HEK293 (cell line): Measurements from ENCODE around the gene TCF7.

ENCODE experiments used
- CTCF ChIA-PET: fragments of 350-600 bp; formaldehyde crosslinking; extraction: SDS; loops from one replicate; lab custom pipeline; 2021; ENCODE audit warnings: antibody characterized with exemption; lab: Yijun Ruan, JAX
- POLR2A ChIA-PET: fragments of 300-600 bp; formaldehyde crosslinking; extraction: SDS; loops from one replicate; lab custom pipeline; 2020; ENCODE audit warnings: antibody characterized with exemption, inconsistent platforms; lab: Yijun Ruan, JAX
- H3K27ac ChIP-seq: fragments of 200-500 bp; sonication (Bioruptor generic); 2 replicates; pipeline ENCODE4 v1.5.1; 2014; ENCODE audit warnings: low read depth, low read length, control low read depth, inconsistent platforms; ENCODE audit errors: extremely low read depth
- H3K36me3 ChIP-seq, 2 experiments: fragments of 200-500 bp in 1 of 2; sonication (Bioruptor generic) in 1 of 2; 1 replicate in 1 of 2; 2 replicates in 1 of 2; pipeline ENCODE4 v1.5.1; 2014 to 2017; ENCODE audit warnings: inconsistent platforms in 2 of 2, low read length in 2 of 2; ENCODE audit not compliant: control insufficient read depth in 2 of 2, insufficient read depth in 1 of 2
- H3K4me1 ChIP-seq: fragments of 200-500 bp; sonication (Bioruptor generic); 2 replicates; pipeline ENCODE4 v1.5.1; 2014; ENCODE audit warnings: mild to moderate bottlenecking, low read length, inconsistent platforms; ENCODE audit not compliant: control insufficient read depth, insufficient read depth
- H3K4me3 ChIP-seq: 2 replicates; pipeline ENCODE4 v1.5.1; 2011; ENCODE audit warnings: low read depth, mild to moderate bottlenecking, control low read depth, low read length, moderate library complexity
- H3K9me3 ChIP-seq: fragments of 200-500 bp; sonication (Bioruptor generic); 2 replicates; pipeline ENCODE4 v1.5.1; 2014; ENCODE audit warnings: low read depth, low read length, inconsistent platforms; ENCODE audit not compliant: control insufficient read depth, insufficient read depth
- BCL11A ChIP-seq: fragments of 450-650 bp; formaldehyde crosslinking; IDR thresholded peaks from 2 replicates; pipeline ENCODE4 v1.5.1; 2016; ENCODE audit warnings: low read depth, missing biosample characterization, missing genetic modification characterization
- REPIN1 ChIP-seq: fragments of 450-650 bp; formaldehyde crosslinking; IDR thresholded peaks from 2 replicates; pipeline ENCODE4 v1.5.1; 2017; ENCODE audit warnings: missing biosample characterization, missing genetic modification characterization, low read depth
- SCRT1 ChIP-seq: fragments of 450-650 bp; formaldehyde crosslinking; IDR thresholded peaks from 2 replicates; pipeline ENCODE4 v1.5.1; 2016; ENCODE audit warnings: missing biosample characterization, missing genetic modification characterization, borderline replicate concordance
- SCRT2 ChIP-seq: fragments of 450-650 bp; formaldehyde crosslinking; IDR thresholded peaks from 2 replicates; pipeline ENCODE4 v1.5.1; 2016; ENCODE audit warnings: missing biosample characterization, missing genetic modification characterization
- TRIM28 ChIP-seq: IDR thresholded peaks from 2 replicates; pipeline ENCODE4 v1.6.1; 2011; ENCODE audit warnings: low read length, control low read depth, borderline replicate concordance
- TSHZ1 ChIP-seq: fragments of 450-650 bp; formaldehyde crosslinking; IDR thresholded peaks from 2 replicates; pipeline ENCODE4 v1.5.1; 2016; ENCODE audit warnings: missing biosample characterization, missing genetic modification characterization, borderline replicate concordance
- ZBTB17 ChIP-seq: fragments of 450-650 bp; formaldehyde crosslinking; IDR thresholded peaks from 2 replicates; pipeline ENCODE4 v1.5.1; 2016; ENCODE audit warnings: missing biosample characterization, missing genetic modification characterization
- ZBTB21 ChIP-seq: fragments of 450-650 bp; formaldehyde crosslinking; IDR thresholded peaks from 2 replicates; pipeline ENCODE4 v1.5.1; 2017; ENCODE audit warnings: missing biosample characterization, missing genetic modification characterization
- ZFP69B ChIP-seq: fragments of 450-650 bp; formaldehyde crosslinking; IDR thresholded peaks from 2 replicates; pipeline ENCODE4 v1.5.1; 2016; ENCODE audit warnings: missing biosample characterization, missing genetic modification characterization
- ZNF112 ChIP-seq: fragments of 450-650 bp; formaldehyde crosslinking; IDR thresholded peaks from 2 replicates; pipeline ENCODE4 v1.5.0; 2017; ENCODE audit warnings: missing biosample characterization, missing genetic modification characterization
- ZNF121 ChIP-seq: fragments of 450-650 bp; formaldehyde crosslinking; IDR thresholded peaks from 2 replicates; pipeline ENCODE4 v1.5.1; 2016; ENCODE audit warnings: missing biosample characterization, missing genetic modification characterization
- ZNF175 ChIP-seq: fragments of 450-650 bp; formaldehyde crosslinking; IDR thresholded peaks from 2 replicates; pipeline ENCODE4 v1.5.1; 2016; ENCODE audit warnings: missing biosample characterization, missing genetic modification characterization
- ZNF292 ChIP-seq: fragments of 450-650 bp; formaldehyde crosslinking; IDR thresholded peaks from 2 replicates; pipeline ENCODE4 v1.5.1; 2016; ENCODE audit warnings: low read depth, missing biosample characterization, missing genetic modification characterization, borderline replicate concordance
- ZNF311 ChIP-seq: fragments of 450-650 bp; formaldehyde crosslinking; IDR thresholded peaks from 2 replicates; pipeline ENCODE4 v1.5.1; 2017; ENCODE audit warnings: missing biosample characterization, missing genetic modification characterization, borderline replicate concordance
- ZNF362 ChIP-seq: fragments of 450-650 bp; formaldehyde crosslinking; IDR thresholded peaks from 2 replicates; pipeline ENCODE4 v1.5.1; 2016; ENCODE audit warnings: missing biosample characterization, missing genetic modification characterization
- ZNF600 ChIP-seq: fragments of 450-650 bp; formaldehyde crosslinking; IDR thresholded peaks from 2 replicates; pipeline ENCODE4 v1.5.1; 2016; ENCODE audit warnings: missing biosample characterization, missing genetic modification characterization
- ZNF623 ChIP-seq: fragments of 450-650 bp; formaldehyde crosslinking; IDR thresholded peaks from 2 replicates; pipeline ENCODE4 v1.5.1; 2016; ENCODE audit warnings: missing biosample characterization, missing genetic modification characterization
- ZNF76 ChIP-seq: fragments of 450-650 bp; formaldehyde crosslinking; IDR thresholded peaks from 2 replicates; pipeline ENCODE4; 2016; ENCODE audit warnings: low read depth, missing biosample characterization, missing genetic modification characterization, borderline replicate concordance
- ZXDB ChIP-seq: fragments of 450-650 bp; formaldehyde crosslinking; IDR thresholded peaks from 2 replicates; pipeline ENCODE4 v1.5.1; 2016; ENCODE audit warnings: missing biosample characterization, missing genetic modification characterization
- TF ChIP-seq, protein P1 (sequence below): fragments of 450-650 bp; formaldehyde crosslinking; IDR thresholded peaks from 2 replicates; pipeline ENCODE4 v1.5.1; 2016; ENCODE audit warnings: missing biosample characterization, missing genetic modification characterization
- TF ChIP-seq, protein P2 (sequence below): fragments of 450-650 bp; formaldehyde crosslinking; IDR thresholded peaks from 2 replicates; pipeline ENCODE4 v1.5.1; 2016; ENCODE audit warnings: missing biosample characterization, missing genetic modification characterization
- TF ChIP-seq, protein P3 (sequence below): fragments of 450-650 bp; formaldehyde crosslinking; IDR thresholded peaks from 2 replicates; pipeline ENCODE4; 2016; ENCODE audit warnings: missing biosample characterization, missing genetic modification characterization
- TF ChIP-seq, protein P4 (sequence below): fragments of 450-650 bp; IDR thresholded peaks from 2 replicates; pipeline ENCODE4 v1.5.1; 2018; ENCODE audit warnings: missing biosample characterization, mild to moderate bottlenecking, missing genetic modification characterization

TCF7 gene

GRCh38 chr5:134148316-134148715 lies 33.8 kb downstream of the TCF7 start (continued):
- TF ChIP-seq ZNF623 (no peak), ZNF76 (no peak), ZNF121 (tag by site-specific recombination) (no peak), TSHZ1 (tag by site-specific recombination) (no peak)

GRCh38 chr5:134148986-134149539 lies 34.6 kb downstream of the TCF7 start:
- no peak overlapping the region for H3K4me3 ChIP-seq
- H3K4me1 ChIP-seq: peaks cover 9% of the 10 kb centered on the region; the same call in 1 of the 2 replicates
- ChIA-PET CTCF (interaction anchor here (0.9 to 2.2 kb wide), 3 partner anchors 8 to 226 kb away, joined by 3 to 20 read pairs (median 3); no protein-coding TSS in a partner anchor), POLR2A (no interaction called here)
- H3K9me3 ChIP-seq: no peaks in the 10 kb centered on the region
- H3K27ac ChIP-seq: no peak overlapping the region
- peaks cover 20 to 94% of the 10 kb centered on the region in 2 experiments for H3K36me3 ChIP-seq
- TF ChIP-seq ZFP69B (tag by site-specific recombination) (no peak), REPIN1 (tag by site-specific recombination) (no peak), ZNF362 (tag by site-specific recombination) (no peak), ZBTB21 (tag by site-specific recombination) (no peak), ZBTB17 (tag by site-specific recombination) (no peak), ZXDB (tag by site-specific recombination) (no peak), ZNF292 (tag by site-specific recombination) (no peak), ZNF600 (tag by site-specific recombination) (0 out of 2 replicates have a peak, but pooled peaks have one; percentile 24), ZNF175 (tag by site-specific recombination) (no peak), SCRT1 (tag by site-specific recombination) (peak; percentile 90), ZNF112 (no peak), SCRT2 (tag by site-specific recombination) (peak; percentile 91), TRIM28 (no peak), BCL11A (tag by site-specific recombination) (no peak), ZNF311 (tag by site-specific recombination) (no peak)
- TF ChIP-seq, protein P1, sequence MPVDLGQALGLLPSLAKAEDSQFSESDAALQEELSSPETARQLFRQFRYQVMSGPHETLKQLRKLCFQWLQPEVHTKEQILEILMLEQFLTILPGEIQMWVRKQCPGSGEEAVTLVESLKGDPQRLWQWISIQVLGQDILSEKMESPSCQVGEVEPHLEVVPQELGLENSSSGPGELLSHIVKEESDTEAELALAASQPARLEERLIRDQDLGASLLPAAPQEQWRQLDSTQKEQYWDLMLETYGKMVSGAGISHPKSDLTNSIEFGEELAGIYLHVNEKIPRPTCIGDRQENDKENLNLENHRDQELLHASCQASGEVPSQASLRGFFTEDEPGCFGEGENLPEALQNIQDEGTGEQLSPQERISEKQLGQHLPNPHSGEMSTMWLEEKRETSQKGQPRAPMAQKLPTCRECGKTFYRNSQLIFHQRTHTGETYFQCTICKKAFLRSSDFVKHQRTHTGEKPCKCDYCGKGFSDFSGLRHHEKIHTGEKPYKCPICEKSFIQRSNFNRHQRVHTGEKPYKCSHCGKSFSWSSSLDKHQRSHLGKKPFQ: no peak
- TF ChIP-seq, protein P2, sequence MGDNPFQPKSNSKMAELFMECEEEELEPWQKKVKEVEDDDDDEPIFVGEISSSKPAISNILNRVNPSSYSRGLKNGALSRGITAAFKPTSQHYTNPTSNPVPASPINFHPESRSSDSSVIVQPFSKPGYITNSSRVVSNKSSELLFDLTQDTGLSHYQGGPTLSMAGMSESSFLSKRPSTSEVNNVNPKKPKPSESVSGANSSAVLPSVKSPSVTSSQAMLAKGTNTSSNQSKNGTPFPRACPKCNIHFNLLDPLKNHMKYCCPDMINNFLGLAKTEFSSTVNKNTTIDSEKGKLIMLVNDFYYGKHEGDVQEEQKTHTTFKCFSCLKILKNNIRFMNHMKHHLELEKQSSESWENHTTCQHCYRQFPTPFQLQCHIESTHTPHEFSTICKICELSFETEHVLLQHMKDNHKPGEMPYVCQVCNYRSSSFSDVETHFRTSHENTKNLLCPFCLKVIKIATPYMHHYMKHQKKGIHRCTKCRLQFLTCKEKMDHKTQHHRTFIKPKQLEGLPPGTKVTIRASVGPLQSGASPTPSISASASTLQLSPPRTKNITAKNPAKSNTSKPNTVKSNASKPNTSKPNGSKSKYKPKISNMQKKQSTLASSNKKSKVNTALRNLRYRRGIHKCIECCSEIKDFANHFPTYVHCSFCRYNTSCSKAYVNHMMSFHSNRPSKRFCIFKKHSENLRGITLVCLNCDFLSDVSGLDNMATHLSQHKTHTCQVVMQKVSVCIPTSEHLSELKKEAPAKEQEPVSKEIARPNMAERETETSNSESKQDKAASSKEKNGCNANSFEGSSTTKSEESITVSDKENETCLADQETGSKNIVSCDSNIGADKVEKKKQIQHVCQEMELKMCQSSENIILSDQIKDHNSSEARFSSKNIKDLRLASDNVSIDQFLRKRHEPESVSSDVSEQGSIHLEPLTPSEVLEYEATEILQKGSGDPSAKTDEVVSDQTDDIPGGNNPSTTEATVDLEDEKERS (tag by site-specific recombination): no peak
- TF ChIP-seq, protein P3, sequence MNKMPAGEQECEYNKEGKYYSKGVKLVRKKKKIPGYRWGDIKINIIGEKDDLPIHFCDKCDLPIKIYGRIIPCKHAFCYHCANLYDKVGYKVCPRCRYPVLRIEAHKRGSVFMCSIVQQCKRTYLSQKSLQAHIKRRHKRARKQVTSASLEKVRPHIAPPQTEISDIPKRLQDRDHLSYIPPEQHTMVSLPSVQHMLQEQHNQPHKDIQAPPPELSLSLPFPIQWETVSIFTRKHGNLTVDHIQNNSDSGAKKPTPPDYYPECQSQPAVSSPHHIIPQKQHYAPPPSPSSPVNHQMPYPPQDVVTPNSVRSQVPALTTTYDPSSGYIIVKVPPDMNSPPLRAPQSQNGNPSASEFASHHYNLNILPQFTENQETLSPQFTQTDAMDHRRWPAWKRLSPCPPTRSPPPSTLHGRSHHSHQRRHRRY (tag by site-specific recombination): no peak
- TF ChIP-seq, protein P4, sequence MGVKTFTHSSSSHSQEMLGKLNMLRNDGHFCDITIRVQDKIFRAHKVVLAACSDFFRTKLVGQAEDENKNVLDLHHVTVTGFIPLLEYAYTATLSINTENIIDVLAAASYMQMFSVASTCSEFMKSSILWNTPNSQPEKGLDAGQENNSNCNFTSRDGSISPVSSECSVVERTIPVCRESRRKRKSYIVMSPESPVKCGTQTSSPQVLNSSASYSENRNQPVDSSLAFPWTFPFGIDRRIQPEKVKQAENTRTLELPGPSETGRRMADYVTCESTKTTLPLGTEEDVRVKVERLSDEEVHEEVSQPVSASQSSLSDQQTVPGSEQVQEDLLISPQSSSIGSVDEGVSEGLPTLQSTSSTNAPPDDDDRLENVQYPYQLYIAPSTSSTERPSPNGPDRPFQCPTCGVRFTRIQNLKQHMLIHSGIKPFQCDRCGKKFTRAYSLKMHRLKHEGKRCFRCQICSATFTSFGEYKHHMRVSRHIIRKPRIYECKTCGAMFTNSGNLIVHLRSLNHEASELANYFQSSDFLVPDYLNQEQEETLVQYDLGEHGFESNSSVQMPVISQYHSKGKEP (tag by site-specific recombination): no peak
